ENCODE results near the gene PACSIN1.

- TF ChIP-seq CTCF (IDR thresholded peaks at IDR 0.05): no peak
- no peak for TF ChIP-seq POLR2A (IDR thresholded peaks at IDR 0.05)
- TF ChIP-seq POLR2AphosphoS5 (IDR thresholded peaks at IDR 0.05): no peak
These were observed 49.0 kb upstream of the PACSIN1 start for GRCh38 chr6:34416877-34417371.

All from breast epithelium (tissue), 3 donors.